ENCODE results near the gene HTATIP2. TPM values are rescaled to one million over a fixed set of nuclear protein-coding genes. Genes with fewer than 3 reads are reported as not detected.

The HTATIP2 gene
- total RNA-seq, 1 experiment from 2014 or later: 94.7 TPM

DNA sequence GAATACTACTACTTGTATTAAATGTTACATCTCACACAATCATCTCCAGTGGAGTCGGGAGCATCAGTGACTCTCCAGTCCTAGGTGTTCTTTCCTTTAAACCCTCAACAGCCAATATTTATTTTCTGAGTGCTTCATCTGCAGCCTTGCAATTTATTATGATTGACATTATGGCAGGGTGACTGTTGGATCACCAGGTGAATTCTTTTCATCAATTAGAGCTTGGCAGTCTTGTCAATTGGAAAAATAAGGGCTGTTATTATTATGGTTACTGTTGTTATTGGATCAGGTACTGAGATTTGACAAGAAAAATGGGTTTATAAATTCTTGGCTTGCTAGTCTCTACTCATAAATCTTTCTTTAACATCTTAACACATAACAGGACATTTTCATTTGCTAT lies 27.5 kb upstream of the HTATIP2 start:
- DNase-seq: no peak
- TF ChIP-seq, protein P1, sequence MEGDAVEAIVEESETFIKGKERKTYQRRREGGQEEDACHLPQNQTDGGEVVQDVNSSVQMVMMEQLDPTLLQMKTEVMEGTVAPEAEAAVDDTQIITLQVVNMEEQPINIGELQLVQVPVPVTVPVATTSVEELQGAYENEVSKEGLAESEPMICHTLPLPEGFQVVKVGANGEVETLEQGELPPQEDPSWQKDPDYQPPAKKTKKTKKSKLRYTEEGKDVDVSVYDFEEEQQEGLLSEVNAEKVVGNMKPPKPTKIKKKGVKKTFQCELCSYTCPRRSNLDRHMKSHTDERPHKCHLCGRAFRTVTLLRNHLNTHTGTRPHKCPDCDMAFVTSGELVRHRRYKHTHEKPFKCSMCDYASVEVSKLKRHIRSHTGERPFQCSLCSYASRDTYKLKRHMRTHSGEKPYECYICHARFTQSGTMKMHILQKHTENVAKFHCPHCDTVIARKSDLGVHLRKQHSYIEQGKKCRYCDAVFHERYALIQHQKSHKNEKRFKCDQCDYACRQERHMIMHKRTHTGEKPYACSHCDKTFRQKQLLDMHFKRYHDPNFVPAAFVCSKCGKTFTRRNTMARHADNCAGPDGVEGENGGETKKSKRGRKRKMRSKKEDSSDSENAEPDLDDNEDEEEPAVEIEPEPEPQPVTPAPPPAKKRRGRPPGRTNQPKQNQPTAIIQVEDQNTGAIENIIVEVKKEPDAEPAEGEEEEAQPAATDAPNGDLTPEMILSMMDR (IDR thresholded peaks at IDR 0.05; ENCODE audit: unreplicated experiment): no peak
- intact Hi-C loops (cut with micrococcal nuclease; ENCODE audit: unreplicated experiment): loop anchor here (2.0 to 5.0 kb wide), 3 partner anchors 91 to 429 kb away; no protein-coding TSS in a partner anchor
- Mint-ChIP-seq H3K27me3 (ENCODE audit: unreplicated experiment) (peaks cover 61% of the 10 kb centered on the region), H3K36me3 (ENCODE audit: insufficient read depth, unreplicated experiment) (no peaks in the 10 kb centered on the region), H3K27ac (ENCODE audit: unreplicated experiment) (no peak overlapping the region), H3K4me3 (ENCODE audit: low read depth, unreplicated experiment) (no peak overlapping the region), H3K4me1 (ENCODE audit: low read depth, unreplicated experiment) (no peaks in the 10 kb centered on the region), H3K9me3 (ENCODE audit: low read depth, unreplicated experiment) (no peaks in the 10 kb centered on the region)
- CTCF ChIA-PET: no interaction called here
- no TSS peak for BruUV-seq (replicated peaks)

GRCh38 chr11:20337526-20338154 lies 25.9 kb upstream of the HTATIP2 start:
- DNase-seq: peak; percentile 16
- Mint-ChIP-seq H3K27ac (ENCODE audit: unreplicated experiment) (no peak overlapping the region), H3K4me3 (ENCODE audit: low read depth, unreplicated experiment) (no peak overlapping the region), H3K9me3 (ENCODE audit: low read depth, unreplicated experiment) (no peaks in the 10 kb centered on the region), H3K4me1 (ENCODE audit: low read depth, unreplicated experiment) (no peaks in the 10 kb centered on the region), H3K27me3 (ENCODE audit: unreplicated experiment) (peaks cover 72% of the 10 kb centered on the region), H3K36me3 (ENCODE audit: insufficient read depth, unreplicated experiment) (no peaks in the 10 kb centered on the region)
- TF ChIP-seq, protein P1 (IDR thresholded peaks at IDR 0.05; ENCODE audit: unreplicated experiment): peak; percentile 12
- CTCF ChIA-PET: no interaction called here
- BruUV-seq (replicated peaks): no TSS peak
- intact Hi-C loops (cut with micrococcal nuclease; ENCODE audit: unreplicated experiment): loop anchor here (2.0 to 5.0 kb wide), 3 partner anchors 93 to 430 kb away; no protein-coding TSS in a partner anchor

DNA sequence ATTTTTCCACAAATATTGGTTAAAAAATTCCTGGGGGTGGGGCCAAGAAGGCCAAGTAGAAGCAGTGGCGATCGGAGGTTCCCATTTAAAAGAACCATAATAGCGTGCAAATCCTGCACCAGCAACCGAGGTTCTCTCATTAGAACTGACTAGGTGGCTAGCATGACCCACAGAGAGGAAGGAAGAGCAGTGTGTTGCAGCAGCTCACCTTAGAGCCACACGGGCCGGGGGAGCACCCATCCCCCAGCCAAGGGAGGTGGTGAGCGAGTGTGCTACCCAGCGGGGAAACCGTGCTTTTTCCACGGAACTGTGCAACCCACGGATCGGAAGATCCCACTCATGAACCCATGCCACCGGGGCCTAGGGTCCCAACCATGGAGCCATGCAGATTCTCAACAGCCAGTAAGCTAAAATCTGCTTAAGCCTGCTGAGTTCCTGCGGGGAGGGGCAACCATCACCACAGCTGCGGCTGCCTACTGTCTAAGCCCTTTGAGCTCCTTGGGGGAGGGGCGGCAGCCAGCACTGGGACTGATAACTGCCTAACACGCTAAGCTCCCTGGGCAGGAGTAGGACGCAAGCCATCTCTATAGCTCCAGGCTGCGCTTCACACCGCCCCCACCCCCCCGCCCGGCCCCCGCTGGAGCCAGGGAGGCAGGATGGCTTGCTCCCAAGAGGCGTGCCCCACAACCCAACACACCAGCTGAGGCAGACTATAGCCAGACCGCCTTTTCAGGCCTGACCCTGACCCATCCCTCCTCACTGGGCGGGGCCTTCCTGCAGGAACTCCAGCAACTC lies 21.0 kb upstream of the HTATIP2 start:
- BruUV-seq (replicated peaks): no TSS peak
- intact Hi-C loops (cut with micrococcal nuclease; ENCODE audit: unreplicated experiment): no loop called here
- no peaks in the 10 kb centered on the region for H3K4me1 Mint-ChIP-seq (ENCODE audit: low read depth, unreplicated experiment)
- CTCF ChIA-PET: no interaction called here
- H3K4me3 Mint-ChIP-seq (ENCODE audit: low read depth, unreplicated experiment): no peak overlapping the region
- TF ChIP-seq, protein P1 (IDR thresholded peaks at IDR 0.05; ENCODE audit: unreplicated experiment): no peak
- no peak for DNase-seq
- no peaks in the 10 kb centered on the region for H3K36me3 Mint-ChIP-seq (ENCODE audit: insufficient read depth, unreplicated experiment)
- H3K9me3 Mint-ChIP-seq (ENCODE audit: low read depth, unreplicated experiment): no peaks in the 10 kb centered on the region
- H3K27me3 Mint-ChIP-seq (ENCODE audit: unreplicated experiment): peaks cover 91% of the 10 kb centered on the region
- no peak overlapping the region for H3K27ac Mint-ChIP-seq (ENCODE audit: unreplicated experiment)

DNA sequence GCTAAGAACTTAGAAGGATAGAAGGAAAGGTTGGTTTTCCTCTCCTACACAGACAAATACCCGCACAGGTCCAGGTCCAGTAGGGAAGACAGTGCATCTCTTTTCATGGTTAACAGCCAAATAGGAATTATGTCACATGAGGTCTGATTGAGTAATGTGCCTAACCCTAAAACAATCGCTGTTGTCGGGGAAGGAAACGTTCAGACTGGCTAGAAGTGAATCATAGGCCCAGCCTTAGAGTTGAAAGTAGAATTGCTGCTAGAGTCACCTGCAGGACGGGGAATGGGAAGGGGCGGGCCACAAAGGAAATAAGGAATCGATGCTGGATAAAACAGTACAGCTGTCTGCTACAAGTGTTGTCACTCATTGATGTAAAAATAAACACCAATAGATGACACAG lies 12.4 kb upstream of the HTATIP2 start:
- intact Hi-C loops (cut with micrococcal nuclease; ENCODE audit: unreplicated experiment): loop anchor here (1.0 to 10.0 kb wide), 3 partner anchors 107 to 786 kb away; no protein-coding TSS in a partner anchor
- H3K4me1 Mint-ChIP-seq (ENCODE audit: low read depth, unreplicated experiment): peaks cover 33% of the 10 kb centered on the region
- no peaks in the 10 kb centered on the region for H3K9me3 Mint-ChIP-seq (ENCODE audit: low read depth, unreplicated experiment)
- peak; percentile 27 for DNase-seq
- TF ChIP-seq, protein P1 (IDR thresholded peaks at IDR 0.05; ENCODE audit: unreplicated experiment): no peak
- H3K27me3 Mint-ChIP-seq (ENCODE audit: unreplicated experiment): peaks cover 20% of the 10 kb centered on the region
- BruUV-seq (replicated peaks): no TSS peak
- H3K27ac Mint-ChIP-seq (ENCODE audit: unreplicated experiment): no peak overlapping the region
- H3K4me3 Mint-ChIP-seq (ENCODE audit: low read depth, unreplicated experiment): no peak overlapping the region
- CTCF ChIA-PET: interaction anchor here (1.7 kb wide), 1 partner anchor 219 kb away, joined by 3 read pairs; no protein-coding TSS in a partner anchor
- H3K36me3 Mint-ChIP-seq (ENCODE audit: insufficient read depth, unreplicated experiment): peaks cover 5% of the 10 kb centered on the region

Data from Calu3 (cell line).